GM12865 (cell line): Measurements from ENCODE around the gene ELL.

Experiments
- DNase-seq: peaks from one replicate; pipeline ENCODE4 v3.0.0; 2010; ENCODE audit warnings: low read depth
- H3K4me3 ChIP-seq: 2 replicates; pipeline ENCODE4 v1.5.1; 2011; ENCODE audit warnings: mild to moderate bottlenecking, low read depth, low read length, control low read depth
- CTCF ChIP-seq: IDR thresholded peaks from 2 replicates; pipeline ENCODE4 v1.5.1; 2011; ENCODE audit warnings: low read length, control low read depth, low read depth, inconsistent platforms; ENCODE audit not compliant: insufficient read depth; ENCODE audit errors: missing control alignments

The ELL gene

GRCh38 chr19:18557411-18558201 is 35.7 kb upstream of the ELL start, which contains the start of gene KXD1:
Gene KXD1 (plus strand): TSS chr19:18557870. CDS start chr19:18562057, 4,187 bp downstream.
- DNase-seq, result peak; percentile 100
- peak within 1 kb of the TSS; percentile 98 for H3K4me3 ChIP-seq
- no peak for TF ChIP-seq CTCF

- TF ChIP-seq CTCF, result no peak
- H3K4me3 ChIP-seq, result no peak overlapping the region
- DNase-seq, result no peak
Measured at GRCh38 chr19:18551631-18552030, 29.8 kb upstream of the ELL start.

GRCh38 chr19:18543814-18544475 is 22.1 kb upstream of the ELL start:
- H3K4me3 ChIP-seq, result peak overlapping the region; percentile 71
- no peak for TF ChIP-seq CTCF
- DNase-seq, result peak; percentile 91

- H3K4me3 ChIP-seq, result peak within 1 kb of the TSS; percentile 71
- no peak for TF ChIP-seq CTCF
- peak; percentile 95 for DNase-seq
Measured at GRCh38 chr19:18542941-18543813, 21.3 kb upstream of the ELL start, which contains the start of gene FKBP8. Gene FKBP8 (minus strand): TSS chr19:18543573. CDS start chr19:18541970, 1,603 bp downstream.

GRCh38 chr19:18541992-18542940 is 20.4 kb upstream of the ELL start:
- peak; percentile 19 for DNase-seq
- no peak for TF ChIP-seq CTCF
- H3K4me3 ChIP-seq, result peak overlapping the region; percentile 53
